HFFc6 (cell line): ENCODE data around the gene MRC2. TPM values are rescaled to one million over a fixed set of nuclear protein-coding genes. Genes with fewer than 3 reads are reported as not detected.
"Not testable (repeated sequence)": the region's sequence is repeated elsewhere in the genome, so short reads cannot be mapped to it uniquely, and the experiment has no call there.

Experiments
- DNase-seq: peaks from one replicate; pipeline ENCODE4 v3.0.0-alpha.2; 2018
- H3K27ac Mint-ChIP-seq: 2 replicates; pipeline ENCODE4 v1.8.0; 2020; ENCODE audit warnings: mild to moderate bottlenecking, mixed read lengths
- H3K27me3 Mint-ChIP-seq: 2 replicates; pipeline ENCODE4 v1.8.0; 2021; ENCODE audit warnings: mild to moderate bottlenecking, moderate library complexity, mixed read lengths; ENCODE audit not compliant: insufficient read depth
- H3K36me3 Mint-ChIP-seq: 2 replicates; pipeline ENCODE4 v1.8.0; 2021; ENCODE audit warnings: low read depth, mixed read lengths
- H3K4me1 Mint-ChIP-seq: 2 replicates; pipeline ENCODE4 v1.8.0; 2020; ENCODE audit warnings: low read depth, mixed read lengths
- H3K4me3 Mint-ChIP-seq: 2 replicates; pipeline ENCODE4 v1.8.0; 2020; ENCODE audit warnings: mild to moderate bottlenecking, moderate library complexity, mixed read lengths
- H3K9me3 Mint-ChIP-seq: 2 replicates; pipeline ENCODE4 v1.8.0; 2020; ENCODE audit warnings: mild to moderate bottlenecking, mixed read lengths
- total RNA-seq, 6 experiments: library from RNA; stranded (reverse); fragmentation: NEBNext Ultra II Directional; extraction: Animal tissue kit (Norgen Biotek cat#: 25700); gene quantifications; 2 replicates in 1 of 6; 3 replicates in 5 of 6; pipeline ENCODE4 v1.2.3, GENCODE V29; 2021
- TF ChIP-seq, protein P1 (sequence below): fragments of 200-600 bp; sonication (generic); IDR thresholded peaks from 2 replicates; pipeline ENCODE4 v1.5.0; 2021; ENCODE audit warnings: antibody characterized with exemption, mild to moderate bottlenecking

Gene MRC2
- total RNA-seq, 6 experiments from 2014 or later: 255 to 313 (median 279) TPM

DNA sequence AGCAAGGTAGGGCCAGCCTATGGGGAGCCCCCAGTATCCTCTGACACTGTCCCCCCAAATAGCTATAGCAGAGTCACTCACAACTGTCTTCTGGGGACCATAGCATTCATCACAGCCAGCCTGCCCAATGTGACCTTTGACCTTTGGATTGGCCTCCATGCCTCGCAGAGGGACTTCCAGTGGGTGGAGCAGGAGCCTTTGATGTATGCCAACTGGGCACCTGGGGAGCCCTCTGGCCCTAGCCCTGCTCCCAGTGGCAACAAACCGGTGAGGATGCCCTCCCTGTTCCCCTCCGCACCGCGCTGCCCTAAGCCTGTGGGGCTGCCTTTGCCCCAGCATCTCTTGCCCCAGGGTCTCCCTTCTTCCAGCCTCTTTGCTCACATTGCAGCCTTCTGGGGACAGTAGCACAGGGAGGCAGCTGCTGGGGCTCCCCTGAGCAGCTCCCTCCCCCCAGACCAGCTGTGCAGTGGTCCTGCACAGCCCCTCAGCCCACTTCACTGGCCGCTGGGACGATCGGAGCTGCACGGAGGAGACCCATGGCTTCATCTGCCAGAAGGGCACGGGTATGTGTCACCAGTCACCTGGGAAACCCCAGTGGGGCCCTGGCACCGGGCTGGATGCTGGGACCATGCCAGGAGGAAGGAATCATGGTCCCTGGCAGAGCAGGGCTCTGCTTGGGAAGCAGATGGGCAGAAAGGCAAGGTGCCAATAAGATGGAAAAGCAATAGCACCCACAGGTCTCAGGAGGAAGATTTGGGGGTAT, 61.1 kb downstream of the MRC2 start:
- Mint-ChIP-seq H3K4me1 (peaks cover 6% of the 10 kb centered on the region), H3K9me3 (no peaks in the 10 kb centered on the region), H3K36me3 (peaks cover 40% of the 10 kb centered on the region), H3K4me3 (no peak overlapping the region), H3K27me3 (peaks cover 9% of the 10 kb centered on the region), H3K27ac (0 out of 2 replicates have a peak overlapping the region, but pooled peaks have one; percentile 7)
- TF ChIP-seq, protein P1, sequence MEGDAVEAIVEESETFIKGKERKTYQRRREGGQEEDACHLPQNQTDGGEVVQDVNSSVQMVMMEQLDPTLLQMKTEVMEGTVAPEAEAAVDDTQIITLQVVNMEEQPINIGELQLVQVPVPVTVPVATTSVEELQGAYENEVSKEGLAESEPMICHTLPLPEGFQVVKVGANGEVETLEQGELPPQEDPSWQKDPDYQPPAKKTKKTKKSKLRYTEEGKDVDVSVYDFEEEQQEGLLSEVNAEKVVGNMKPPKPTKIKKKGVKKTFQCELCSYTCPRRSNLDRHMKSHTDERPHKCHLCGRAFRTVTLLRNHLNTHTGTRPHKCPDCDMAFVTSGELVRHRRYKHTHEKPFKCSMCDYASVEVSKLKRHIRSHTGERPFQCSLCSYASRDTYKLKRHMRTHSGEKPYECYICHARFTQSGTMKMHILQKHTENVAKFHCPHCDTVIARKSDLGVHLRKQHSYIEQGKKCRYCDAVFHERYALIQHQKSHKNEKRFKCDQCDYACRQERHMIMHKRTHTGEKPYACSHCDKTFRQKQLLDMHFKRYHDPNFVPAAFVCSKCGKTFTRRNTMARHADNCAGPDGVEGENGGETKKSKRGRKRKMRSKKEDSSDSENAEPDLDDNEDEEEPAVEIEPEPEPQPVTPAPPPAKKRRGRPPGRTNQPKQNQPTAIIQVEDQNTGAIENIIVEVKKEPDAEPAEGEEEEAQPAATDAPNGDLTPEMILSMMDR: no peak
- DNase-seq: no peak

- TF ChIP-seq, protein P1: no peak
- Mint-ChIP-seq H3K27me3 (peaks cover 11% of the 10 kb centered on the region), H3K4me1 (peaks cover 16% of the 10 kb centered on the region), H3K27ac (no peak overlapping the region), H3K4me3 (no peak overlapping the region), H3K9me3 (no peaks in the 10 kb centered on the region; the same call in 1 of the 2 replicates), H3K36me3 (peaks cover 49% of the 10 kb centered on the region)
- DNase-seq: no peak
Measured at GRCh38 chr17:62689441-62690167, 62.1 kb downstream of the MRC2 start.

DNA sequence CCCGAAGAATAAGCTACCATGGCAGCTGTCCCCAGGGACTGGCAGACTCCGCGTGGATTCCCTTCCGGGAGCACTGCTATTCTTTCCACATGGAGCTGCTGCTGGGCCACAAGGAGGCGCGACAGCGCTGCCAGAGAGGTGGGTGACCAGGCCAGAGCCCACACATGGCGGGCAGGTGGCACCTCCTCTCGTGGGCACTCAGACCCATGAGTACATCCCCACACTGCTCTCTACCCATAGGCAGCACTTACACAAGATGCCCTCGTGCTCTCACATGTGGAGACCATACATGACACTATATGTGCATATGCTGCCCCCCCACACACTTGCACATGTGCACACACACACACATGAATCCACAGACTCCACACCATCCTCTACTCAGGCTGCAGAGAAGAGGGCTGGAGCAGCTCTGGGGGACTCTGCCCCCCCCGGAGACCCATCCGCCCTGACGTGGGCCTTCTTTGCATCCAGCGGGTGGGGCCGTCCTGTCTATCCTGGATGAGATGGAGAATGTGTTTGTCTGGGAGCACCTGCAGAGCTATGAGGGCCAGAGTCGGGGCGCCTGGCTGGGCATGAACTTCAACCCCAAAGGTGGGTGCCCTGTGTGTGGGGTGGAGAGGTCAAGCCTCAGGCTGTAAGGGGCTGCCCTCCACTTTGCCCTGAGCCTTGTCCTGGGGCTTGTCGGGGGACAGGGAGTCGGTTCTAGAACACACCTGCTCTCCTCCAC, 62.9 kb downstream of the MRC2 start:
- Mint-ChIP-seq H3K9me3 (peaks cover 6% of the 10 kb centered on the region; the same call in 1 of the 2 replicates), H3K4me3 (no peak overlapping the region), H3K36me3 (peaks cover 49% of the 10 kb centered on the region), H3K4me1 (peaks cover 17% of the 10 kb centered on the region), H3K27ac (no peak overlapping the region), H3K27me3 (peaks cover 11% of the 10 kb centered on the region)
- TF ChIP-seq, protein P1: peak; percentile 21; the same call in 1 of the 2 replicates
- DNase-seq: no peak

GRCh38 chr17:62691589-62691915, 64.1 kb downstream of the MRC2 start:
- peaks cover 11% of the 10 kb centered on the region for H3K27me3 Mint-ChIP-seq
- H3K4me1 Mint-ChIP-seq: peaks cover 25% of the 10 kb centered on the region
- peaks cover 48% of the 10 kb centered on the region for H3K36me3 Mint-ChIP-seq
- H3K4me3 Mint-ChIP-seq, DNase-seq, H3K27ac Mint-ChIP-seq: not testable (repeated sequence)
- H3K9me3 Mint-ChIP-seq: peaks cover 10% of the 10 kb centered on the region; the same call in 1 of the 2 replicates

DNA sequence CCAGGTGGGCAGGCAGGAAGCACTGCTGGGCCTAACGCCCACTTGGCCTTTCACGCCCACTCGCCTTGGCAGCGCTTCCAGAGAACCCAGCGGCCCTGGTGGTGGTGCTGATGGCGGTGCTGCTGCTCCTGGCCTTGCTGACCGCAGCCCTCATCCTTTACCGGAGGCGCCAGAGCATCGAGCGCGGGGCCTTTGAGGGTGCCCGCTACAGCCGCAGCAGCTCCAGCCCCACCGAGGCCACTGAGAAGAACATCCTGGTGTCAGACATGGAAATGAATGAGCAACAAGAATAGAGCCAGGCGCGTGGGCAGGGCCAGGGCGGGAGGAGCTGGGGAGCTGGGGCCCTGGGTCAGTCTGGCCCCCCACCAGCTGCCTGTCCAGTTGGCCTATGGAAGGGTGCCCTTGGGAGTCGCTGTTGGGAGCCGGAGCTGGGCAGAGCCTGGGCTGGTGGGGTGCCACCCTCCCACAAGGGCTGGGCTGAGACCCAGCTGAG, 64.7 kb downstream of the MRC2 start:
- peaks cover 26% of the 10 kb centered on the region for H3K4me1 Mint-ChIP-seq
- DNase-seq: no peak
- H3K9me3 Mint-ChIP-seq: peaks cover 10% of the 10 kb centered on the region; the same call in 1 of the 2 replicates
- H3K4me3 Mint-ChIP-seq: no peak overlapping the region
- H3K27ac Mint-ChIP-seq: no peak overlapping the region
- peaks cover 11% of the 10 kb centered on the region for H3K27me3 Mint-ChIP-seq
- TF ChIP-seq, protein P1: no peak
- H3K36me3 Mint-ChIP-seq: peaks cover 45% of the 10 kb centered on the region
